LNCAP (cell line): ENCODE measurements around the gene PSAT1.

ENCODE experiments used
- TF ChIP-seq, protein P1 (sequence below): fragments of 450-650 bp; IDR thresholded peaks from 2 replicates; pipeline ENCODE4 v1.5.1; 2017; ENCODE audit warnings: mild to moderate bottlenecking

Gene PSAT1

GRCh38 chr9:78358329-78359051, 61.6 kb downstream of the PSAT1 start:
- TF ChIP-seq, protein P1, sequence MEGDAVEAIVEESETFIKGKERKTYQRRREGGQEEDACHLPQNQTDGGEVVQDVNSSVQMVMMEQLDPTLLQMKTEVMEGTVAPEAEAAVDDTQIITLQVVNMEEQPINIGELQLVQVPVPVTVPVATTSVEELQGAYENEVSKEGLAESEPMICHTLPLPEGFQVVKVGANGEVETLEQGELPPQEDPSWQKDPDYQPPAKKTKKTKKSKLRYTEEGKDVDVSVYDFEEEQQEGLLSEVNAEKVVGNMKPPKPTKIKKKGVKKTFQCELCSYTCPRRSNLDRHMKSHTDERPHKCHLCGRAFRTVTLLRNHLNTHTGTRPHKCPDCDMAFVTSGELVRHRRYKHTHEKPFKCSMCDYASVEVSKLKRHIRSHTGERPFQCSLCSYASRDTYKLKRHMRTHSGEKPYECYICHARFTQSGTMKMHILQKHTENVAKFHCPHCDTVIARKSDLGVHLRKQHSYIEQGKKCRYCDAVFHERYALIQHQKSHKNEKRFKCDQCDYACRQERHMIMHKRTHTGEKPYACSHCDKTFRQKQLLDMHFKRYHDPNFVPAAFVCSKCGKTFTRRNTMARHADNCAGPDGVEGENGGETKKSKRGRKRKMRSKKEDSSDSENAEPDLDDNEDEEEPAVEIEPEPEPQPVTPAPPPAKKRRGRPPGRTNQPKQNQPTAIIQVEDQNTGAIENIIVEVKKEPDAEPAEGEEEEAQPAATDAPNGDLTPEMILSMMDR, result no peak

DNA sequence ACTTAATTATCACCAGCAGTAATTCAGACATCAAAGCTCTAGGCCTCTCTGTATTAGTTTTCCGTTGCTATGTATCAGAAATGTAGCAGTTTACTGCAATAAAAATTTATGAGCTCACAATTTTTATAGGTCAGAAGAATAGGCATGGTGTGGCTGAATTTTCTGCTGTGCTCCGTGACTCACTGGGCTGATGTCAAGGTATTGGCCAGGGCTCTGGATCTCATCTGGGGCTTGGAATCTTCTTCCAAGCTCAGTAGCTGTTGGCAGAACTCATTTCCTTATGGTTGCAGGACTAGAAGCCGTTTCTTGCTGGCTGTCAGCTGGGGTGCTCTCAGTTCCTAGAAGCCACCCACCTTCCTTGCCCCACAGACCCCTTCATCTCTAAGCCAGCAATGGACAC, 66.3 kb downstream of the PSAT1 start:
- TF ChIP-seq, protein P1, result no peak

- TF ChIP-seq, protein P1, result peak; percentile 80
Measured at GRCh38 chr9:78365748-78366697, 69.1 kb downstream of the PSAT1 start.

DNA sequence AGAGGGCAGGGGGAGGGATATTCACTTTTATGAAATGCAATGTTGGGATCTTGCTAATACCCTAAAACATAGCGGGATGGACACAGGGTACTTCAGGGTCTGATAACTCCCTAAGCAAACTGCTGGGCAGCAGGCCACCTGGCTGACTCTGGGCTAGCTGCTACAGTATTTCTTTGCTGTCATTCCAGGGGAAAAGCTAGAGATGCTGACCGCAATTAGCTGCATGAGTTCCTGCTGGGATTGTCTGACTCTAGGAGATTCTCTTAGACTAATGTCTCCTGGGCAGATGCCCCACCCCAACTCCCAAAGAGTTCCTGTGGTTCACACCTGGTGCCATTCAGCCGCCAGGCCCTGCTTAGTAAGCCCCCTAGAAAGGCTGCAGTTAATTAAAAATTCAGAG, 69.9 kb downstream of the PSAT1 start:
- TF ChIP-seq, protein P1, result no peak

- TF ChIP-seq, protein P1, result no peak
Measured at GRCh38 chr9:78368236-78368635, 71.3 kb downstream of the PSAT1 start.

- TF ChIP-seq, protein P1, result peak; percentile 96
Measured at GRCh38 chr9:78369639-78370219, 72.8 kb downstream of the PSAT1 start.

DNA sequence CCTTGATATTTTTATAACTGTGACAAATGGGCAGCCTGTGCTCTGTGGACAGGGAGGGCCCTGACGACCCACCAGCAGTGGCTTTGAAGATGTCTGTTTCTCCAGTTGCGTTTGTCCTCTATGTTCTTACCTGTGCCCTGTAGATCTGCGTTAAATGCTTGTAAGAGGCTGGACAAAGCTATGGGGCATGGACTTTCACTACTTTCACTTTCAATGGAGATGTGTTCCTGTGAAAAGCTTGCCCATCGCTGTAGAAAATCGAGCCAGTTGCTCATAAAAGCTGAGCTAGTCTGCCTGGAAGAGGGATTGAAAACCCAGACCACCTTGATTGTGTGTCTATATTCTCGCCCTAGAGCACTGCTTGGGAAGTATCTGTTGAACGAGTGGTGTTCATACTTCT, 74.1 kb downstream of the PSAT1 start:
- TF ChIP-seq, protein P1, result no peak
